GM23248 (cell line): ENCODE data around the gene HEXIM1. TPM values are rescaled to one million over a fixed set of nuclear protein-coding genes. Genes with fewer than 3 reads are reported as not detected.

Experiments used
- DNase-seq: peaks from one replicate; pipeline ENCODE4 v3.0.0-alpha.2; 2015
- H2AFZ ChIP-seq: fragments of 200-600 bp; sonication (generic); 2 replicates; pipeline ENCODE4 v1.6.1; 2016; ENCODE audit warnings: antibody characterized with exemption
- H3F3A ChIP-seq: fragments of 200-600 bp; sonication (generic); 2 replicates; pipeline ENCODE4 v1.6.1; 2016; ENCODE audit warnings: mild to moderate bottlenecking, antibody characterized with exemption, mixed run types; ENCODE audit not compliant: insufficient read depth
- H3K27ac ChIP-seq: fragments of 200-600 bp; sonication (generic); 2 replicates; pipeline ENCODE4 v1.5.1; 2016; ENCODE audit warnings: mild to moderate bottlenecking
- H3K27me3 ChIP-seq: fragments of 200-600 bp; sonication (generic); replicated peaks from 2 replicates; pipeline ENCODE4 v1.6.1; 2016; ENCODE audit warnings: mild to moderate bottlenecking; ENCODE audit not compliant: insufficient read depth
- H3K36me3 ChIP-seq: fragments of 200-600 bp; sonication (generic); 2 replicates; pipeline ENCODE4 v1.6.1; 2016; ENCODE audit warnings: low read depth, mild to moderate bottlenecking
- H3K4me1 ChIP-seq: fragments of 200-600 bp; sonication (generic); 2 replicates; pipeline ENCODE4 v1.6.1; 2016; ENCODE audit warnings: mild to moderate bottlenecking; ENCODE audit not compliant: insufficient read depth
- H3K4me2 ChIP-seq: fragments of 200-600 bp; sonication (generic); one replicate; pipeline ENCODE4 v1.6.1; 2016; ENCODE audit warnings: mild to moderate bottlenecking; ENCODE audit not compliant: unreplicated experiment
- H3K4me3 ChIP-seq: fragments of 200-600 bp; sonication (generic); 2 replicates; pipeline ENCODE4 v1.5.1; 2016; ENCODE audit warnings: mild to moderate bottlenecking
- H3K79me2 ChIP-seq: fragments of 200-600 bp; sonication (generic); 2 replicates; pipeline ENCODE4 v1.6.1; 2016; ENCODE audit warnings: mild to moderate bottlenecking; ENCODE audit not compliant: insufficient read depth
- H3K9ac ChIP-seq: fragments of 200-600 bp; sonication (generic); 2 replicates; pipeline ENCODE4 v1.6.1; 2016; ENCODE audit warnings: mild to moderate bottlenecking
- H3K9me2 ChIP-seq: fragments of 200-600 bp; sonication (generic); 2 replicates; pipeline ENCODE4 v1.6.1; 2016; ENCODE audit warnings: mixed run types, mild to moderate bottlenecking, moderate library complexity; ENCODE audit not compliant: insufficient read depth
- H3K9me3 ChIP-seq: fragments of 200-600 bp; sonication (generic); one replicate; pipeline ENCODE4 v1.6.1; 2017; ENCODE audit warnings: low read depth
- H4K20me1 ChIP-seq: fragments of 200-600 bp; sonication (generic); 2 replicates; pipeline ENCODE4 v1.6.0; 2016; ENCODE audit not compliant: insufficient read depth
- EZH2 ChIP-seq: fragments of 200-600 bp; sonication (generic); IDR thresholded peaks from 2 replicates; pipeline ENCODE4 v1.6.1; 2018; ENCODE audit warnings: antibody characterized with exemption, mild to moderate bottlenecking; ENCODE audit not compliant: insufficient read depth, poor library complexity, severe bottlenecking
- EZH2phosphoT487 ChIP-seq: fragments of 200-600 bp; sonication (generic); IDR thresholded peaks from 2 replicates; pipeline ENCODE4 v1.6.1; 2018; ENCODE audit warnings: antibody characterized with exemption, moderate library complexity, mild to moderate bottlenecking, low read depth; ENCODE audit not compliant: insufficient read depth
- WGBS, 2 experiments: methylation state at CpG; one replicate each; pipeline ENCODE4 v1.1.6; 2015 to 2017; ENCODE audit warnings: low lambda C conversion rate in 2 of 2, low coverage in 1 of 2; ENCODE audit errors: missing lambda C conversion rate in 2 of 2; 5-methylcytosine and 5-hydroxymethylcytosine counted together
- in situ Hi-C: fragments of 300-500 bp; cut with MboI; formaldehyde crosslinking; loops from 2 replicates; pipeline ENCODE4 v1.15.0; 2020
- polyA plus RNA-seq: library from polyadenylated mRNA; unstranded; fragments of >200 nt; fragmentation: Nextera tagmentation; extraction: Ambion mirVana; gene quantifications from 2 replicates; pipeline ENCODE4 v1.2.1, GENCODE V29; 2016
- total RNA-seq: library from RNA; depleted of rRNA; stranded (reverse); fragments of >200 nt; shearing (Covaris generic); gene quantifications from 2 replicates; pipeline ENCODE4 v1.2.3, GENCODE V29; 2014

Gene HEXIM1
- total and polyA plus RNA-seq, 2 experiments from 2014 or later: 10.6 to 16.2 TPM

DNA sequence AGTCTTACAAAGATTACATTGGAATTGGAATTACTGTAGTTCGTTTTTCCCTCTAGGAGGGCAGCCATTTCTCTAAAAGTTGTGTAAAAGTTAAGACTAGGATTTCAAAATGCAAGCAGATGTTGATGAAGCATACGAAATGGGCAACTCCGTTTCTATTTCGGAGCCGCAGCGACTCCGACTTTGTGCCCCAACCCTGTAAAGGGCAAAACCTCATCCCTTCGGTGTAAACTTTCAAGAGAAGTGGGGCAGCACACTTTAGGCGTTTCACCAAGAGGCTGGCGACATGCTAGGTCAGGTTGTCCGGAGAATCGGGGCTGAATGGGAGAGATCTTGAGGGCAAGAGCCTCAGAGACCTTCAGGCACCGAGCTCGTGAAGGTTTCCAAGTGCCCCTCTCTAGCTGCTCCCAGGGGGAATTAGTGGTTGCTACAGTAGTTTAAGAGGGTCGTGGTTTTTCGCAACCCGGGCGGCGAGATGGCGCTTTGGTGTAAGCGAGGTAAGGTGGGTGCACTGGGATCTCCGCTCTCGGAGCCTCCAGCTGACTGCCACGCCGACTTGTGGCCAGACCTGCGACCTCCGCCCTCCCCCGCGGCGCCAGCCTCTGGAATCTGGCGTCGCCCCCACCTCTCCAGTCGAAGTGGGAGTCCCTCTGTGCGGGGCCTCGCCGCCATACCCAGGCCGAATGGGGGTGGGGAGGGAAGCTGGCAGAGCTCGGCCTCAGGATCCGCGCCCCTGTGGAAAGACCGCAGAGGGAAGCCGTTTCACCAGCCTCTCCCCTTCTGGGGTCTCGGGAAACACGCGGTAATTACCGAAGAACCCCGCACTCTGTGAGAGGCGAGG lies 12.4 kb downstream of the HEXIM1 start:
- Histone ChIP-seq H3K9me2 (no peaks in the 10 kb centered on the region), H3K4me2 (peak overlapping the region; percentile 97), H3K79me2 (peaks cover 57% of the 10 kb centered on the region), H3K9ac (peak overlapping the region; percentile 99), H3F3A (peaks cover 30% of the 10 kb centered on the region; the same call in 1 of the 2 replicates), H3K27me3 (no peaks in the 10 kb centered on the region), H4K20me1 (no peaks in the 10 kb centered on the region), H2AFZ (no peak overlapping the region), H3K27ac (peak overlapping the region; percentile 95), H3K36me3 (no peaks in the 10 kb centered on the region), H3K4me3 (peak overlapping the region; percentile 91), H3K9me3 (no peaks in the 10 kb centered on the region), H3K4me1 (peaks cover 29% of the 10 kb centered on the region)
- in situ Hi-C loops: no loop called here
- no peak for TF ChIP-seq EZH2
- no peak for TF ChIP-seq EZH2phosphoT487
- peak; percentile 82 for DNase-seq
- 1% methylated on average over 44 to 48 of the region's 48 CpGs for WGBS, 2 experiments

DNA sequence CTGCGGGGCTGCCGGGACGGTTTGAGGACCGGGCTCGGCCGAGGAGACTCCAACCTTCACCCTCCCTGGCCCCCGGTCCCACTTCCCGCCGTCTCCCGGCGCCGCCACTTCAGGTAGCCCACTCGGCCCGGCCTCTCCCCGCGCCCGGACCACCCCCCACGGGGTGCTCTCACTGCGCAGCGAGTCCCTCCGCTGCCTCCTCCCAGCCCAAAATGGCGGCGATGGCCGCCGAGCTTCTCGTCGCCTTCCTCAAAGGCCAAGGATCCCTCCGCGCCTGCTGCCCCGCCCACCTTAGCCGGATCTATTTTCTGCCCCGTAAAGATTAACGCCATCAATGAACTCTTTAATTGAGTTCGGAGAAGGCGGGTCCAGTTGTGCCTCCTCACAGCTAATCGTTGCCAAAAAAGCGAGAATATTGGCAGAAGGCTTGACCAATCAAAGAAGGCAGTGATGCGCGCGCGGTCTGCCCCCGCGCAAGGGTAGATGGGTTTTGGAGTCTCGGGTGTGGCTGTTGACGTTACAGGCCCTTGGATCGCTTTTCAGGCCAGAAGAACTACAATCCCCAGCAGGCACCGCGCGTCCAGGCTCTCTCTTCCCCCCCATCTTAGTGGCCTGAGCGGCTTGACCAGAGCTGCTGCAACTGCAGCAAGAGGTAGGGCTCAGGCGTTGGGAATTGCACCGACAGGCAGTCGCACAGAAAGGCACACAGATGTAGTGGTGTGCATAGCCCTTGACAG lies 13.2 kb downstream of the HEXIM1 start, which contains the start of gene HEXIM2:
TSS of gene HEXIM2 (plus strand) at position 588 of the 737 bp plus-strand sequence. CDS start 919 bp downstream, outside the sequence.
- Histone ChIP-seq H3F3A (peaks cover 30% of the 10 kb centered on the region; the same call in 1 of the 2 replicates), H3K4me1 (peaks cover 29% of the 10 kb centered on the region), H3K9me3 (no peaks in the 10 kb centered on the region), H3K4me3 (peak within 1 kb of the TSS; percentile 91), H3K27ac (peak within 1 kb of the TSS; percentile 95), H3K27me3 (no peaks in the 10 kb centered on the region), H3K9ac (peak within 1 kb of the TSS; percentile 99), H3K9me2 (no peaks in the 10 kb centered on the region), H4K20me1 (no peaks in the 10 kb centered on the region), H3K79me2 (peaks cover 49% of the 10 kb centered on the region), H3K36me3 (no peaks in the 10 kb centered on the region), H3K4me2 (peak within 1 kb of the TSS; percentile 97), H2AFZ (peak within 1 kb of the TSS; percentile 76)
- no peak for TF ChIP-seq EZH2
- TF ChIP-seq EZH2phosphoT487: no peak
- 1% methylated on average over 50 to 51 of the region's 53 CpGs for WGBS, 2 experiments
- DNase-seq: peak; percentile 99
- in situ Hi-C loops: no loop called here

DNA sequence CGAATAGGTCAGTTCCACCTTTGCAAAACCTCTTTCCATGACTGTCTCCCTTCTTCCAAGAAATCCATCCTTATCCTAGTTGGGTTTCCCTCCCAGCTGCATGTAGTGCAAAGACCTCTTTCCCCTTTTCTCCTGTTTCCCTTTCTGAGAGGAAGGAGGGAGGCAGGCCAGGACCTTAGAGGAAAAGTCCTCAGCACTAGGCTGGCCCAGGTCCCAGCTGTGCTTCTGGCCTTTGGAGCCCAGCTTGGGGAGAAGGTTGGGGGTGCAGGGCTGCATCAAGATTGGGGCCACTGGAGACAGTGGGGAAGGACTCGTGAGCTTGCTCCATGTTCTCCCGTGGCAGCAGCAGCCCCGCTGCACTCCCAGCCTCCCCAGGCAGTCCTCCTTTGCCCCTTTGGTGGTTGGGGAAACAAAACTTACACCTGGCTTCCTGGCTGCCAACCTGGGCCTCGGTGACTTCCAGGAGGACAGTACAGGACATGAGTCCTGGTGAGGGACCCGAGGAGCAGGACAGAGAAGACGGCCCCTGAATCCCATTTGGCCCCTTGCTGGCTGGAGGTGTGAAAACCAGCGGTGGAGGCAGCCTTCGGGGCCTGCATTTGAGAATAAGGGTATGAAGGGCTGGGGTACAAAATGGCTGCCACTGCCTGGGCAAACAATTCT lies 13.9 kb downstream of the HEXIM1 start:
- DNase-seq: peak; percentile 13
- Histone ChIP-seq H3K4me3 (peak overlapping the region; percentile 60), H3K36me3 (no peaks in the 10 kb centered on the region), H2AFZ (peak overlapping the region; percentile 76), H3K4me2 (peak overlapping the region; percentile 63), H3F3A (peaks cover 30% of the 10 kb centered on the region; the same call in 1 of the 2 replicates), H3K27ac (0 out of 2 replicates have a peak overlapping the region, but pooled peaks have one; percentile 5), H3K9me3 (no peaks in the 10 kb centered on the region), H3K27me3 (no peaks in the 10 kb centered on the region), H3K9me2 (no peaks in the 10 kb centered on the region), H3K9ac (peak overlapping the region; percentile 44), H3K79me2 (peaks cover 42% of the 10 kb centered on the region), H4K20me1 (no peaks in the 10 kb centered on the region), H3K4me1 (peaks cover 29% of the 10 kb centered on the region)
- in situ Hi-C loops: no loop called here
- WGBS, 2 experiments: 41 to 42% methylated on average over 9 of the region's 9 CpGs
- TF ChIP-seq EZH2phosphoT487: no peak
- no peak for TF ChIP-seq EZH2

DNA sequence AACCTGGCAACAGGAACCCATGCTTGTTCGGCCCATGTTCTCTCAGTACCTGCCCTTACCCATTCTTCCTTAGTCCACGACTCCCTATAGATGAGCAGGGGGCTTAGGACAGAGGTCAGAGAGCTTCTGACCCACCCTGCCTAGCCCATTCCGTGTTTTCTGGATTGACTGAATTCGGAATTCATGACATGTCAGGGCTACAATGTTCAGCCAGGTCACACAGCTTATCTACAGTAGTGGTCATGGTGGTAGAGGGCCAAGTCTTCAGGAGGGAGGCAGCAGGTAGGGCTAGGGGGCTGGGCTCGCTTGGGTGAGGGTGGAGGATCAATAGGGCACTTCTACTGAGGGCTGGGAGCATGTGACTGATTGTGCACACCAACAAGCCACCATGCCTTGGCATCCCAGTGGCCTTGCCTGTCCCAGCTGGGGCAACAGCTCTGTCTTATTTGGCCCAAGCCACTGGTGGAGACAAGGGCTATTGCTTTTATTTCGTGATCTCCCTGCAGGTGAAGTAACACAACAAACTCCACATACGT lies 16.5 kb downstream of the HEXIM1 start:
- in situ Hi-C loops: no loop called here
- Histone ChIP-seq H3K4me3 (no peak overlapping the region), H3K4me2 (no peak overlapping the region), H4K20me1 (no peaks in the 10 kb centered on the region), H3K79me2 (peaks cover 15% of the 10 kb centered on the region), H3F3A (peaks cover 5% of the 10 kb centered on the region), H3K9ac (no peak overlapping the region), H2AFZ (no peak overlapping the region), H3K36me3 (no peaks in the 10 kb centered on the region), H3K27me3 (no peaks in the 10 kb centered on the region), H3K27ac (no peak overlapping the region), H3K9me2 (no peaks in the 10 kb centered on the region), H3K9me3 (no peaks in the 10 kb centered on the region), H3K4me1 (peaks cover 8% of the 10 kb centered on the region)
- TF ChIP-seq EZH2phosphoT487 (no peak), EZH2 (no peak)
- no peak for DNase-seq
- 81 to 90% methylated on average over 7 of the region's 7 CpGs for WGBS, 2 experiments
